Measurements from ENCODE around the gene GMCL1. TPM values are rescaled to one million over a fixed set of nuclear protein-coding genes. Genes with fewer than 3 reads are reported as not detected.
A peak's percentile ranks its signal among the peaks of the same experiment; 100 is the strongest.
"Not testable (repeated sequence)": the region's sequence is repeated elsewhere in the genome, so short reads cannot be mapped to it uniquely, and the experiment has no call there.

GMCL1 gene
- total RNA-seq, 2 experiments from 2014 or later = 14.2 to 16.1 TPM

GRCh38 chr2:69798290-69798908, 31.1 kb upstream of the GMCL1 start:
- H3K27me3 Mint-ChIP-seq = peaks cover 3% of the 10 kb centered on the region
- H3K4me1 Mint-ChIP-seq = peaks cover 7% of the 10 kb centered on the region
- no peak for DNase-seq
- H3K4me3 Mint-ChIP-seq = peak overlapping the region; percentile 42
- no peaks in the 10 kb centered on the region for H3K36me3 Mint-ChIP-seq
- H3K27ac Mint-ChIP-seq = no peak overlapping the region
- H3K9me3 Mint-ChIP-seq = no peaks in the 10 kb centered on the region

GRCh38 chr2:69798909-69799526, 30.4 kb upstream of the GMCL1 start:
- H3K9me3 Mint-ChIP-seq = no peaks in the 10 kb centered on the region
- no peak overlapping the region for H3K27ac Mint-ChIP-seq
- peak overlapping the region; percentile 42 for H3K4me3 Mint-ChIP-seq

GRCh38 chr2:69801745-69802290, 27.6 kb upstream of the GMCL1 start:
- peaks cover 3% of the 10 kb centered on the region for H3K36me3 Mint-ChIP-seq
- H3K27me3 Mint-ChIP-seq = peaks cover 3% of the 10 kb centered on the region
- H3K27ac Mint-ChIP-seq = no peak overlapping the region
- peaks cover 12% of the 10 kb centered on the region for H3K4me1 Mint-ChIP-seq
- H3K4me3 Mint-ChIP-seq = no peak overlapping the region
- no peak for DNase-seq
- no peaks in the 10 kb centered on the region for H3K9me3 Mint-ChIP-seq

More at GRCh38 chr2:69798909-69799526, 30.4 kb upstream of the GMCL1 start:
- no peak for DNase-seq
- Mint-ChIP-seq H3K36me3 (no peaks in the 10 kb centered on the region), H3K4me1 (peaks cover 7% of the 10 kb centered on the region), H3K27me3 (peaks cover 3% of the 10 kb centered on the region)

GRCh38 chr2:69802781-69803367, 26.6 kb upstream of the GMCL1 start:
- peaks cover 12% of the 10 kb centered on the region for H3K4me1 Mint-ChIP-seq
- DNase-seq, H3K36me3 Mint-ChIP-seq, H3K9me3 Mint-ChIP-seq, H3K4me3 Mint-ChIP-seq, H3K27me3 Mint-ChIP-seq, H3K27ac Mint-ChIP-seq: not testable (repeated sequence)

- DNase-seq = no peak
- Mint-ChIP-seq H3K9me3 (no peaks in the 10 kb centered on the region), H3K36me3 (peaks cover 3% of the 10 kb centered on the region), H3K4me3 (no peak overlapping the region), H3K27ac (no peak overlapping the region), H3K27me3 (peaks cover 3% of the 10 kb centered on the region), H3K4me1 (peaks cover 5% of the 10 kb centered on the region)
These were observed 25.0 kb upstream of the GMCL1 start for GRCh38 chr2:69804416-69804815.

- peaks cover 5% of the 10 kb centered on the region for H3K4me1 Mint-ChIP-seq
- no peak overlapping the region for H3K4me3 Mint-ChIP-seq
- no peak for DNase-seq
- H3K9me3 Mint-ChIP-seq = no peaks in the 10 kb centered on the region
- H3K36me3 Mint-ChIP-seq = peaks cover 3% of the 10 kb centered on the region
- H3K27ac Mint-ChIP-seq = no peak overlapping the region
- H3K27me3 Mint-ChIP-seq = no peaks in the 10 kb centered on the region
These were observed 23.6 kb upstream of the GMCL1 start for GRCh38 chr2:69805887-69806286.

GRCh38 chr2:69807821-69808540, 21.5 kb upstream of the GMCL1 start:
- H3K4me1 Mint-ChIP-seq = peaks cover 5% of the 10 kb centered on the region
- H3K27ac Mint-ChIP-seq = no peak overlapping the region
- peaks cover 3% of the 10 kb centered on the region for H3K36me3 Mint-ChIP-seq
- no peak overlapping the region for H3K4me3 Mint-ChIP-seq
- no peak for DNase-seq
- no peaks in the 10 kb centered on the region for H3K9me3 Mint-ChIP-seq
- H3K27me3 Mint-ChIP-seq = no peaks in the 10 kb centered on the region

- no peak overlapping the region for H3K27ac Mint-ChIP-seq
- H3K9me3 Mint-ChIP-seq = no peaks in the 10 kb centered on the region
- no peak for DNase-seq
These were observed 18.9 kb upstream of the GMCL1 start for GRCh38 chr2:69810550-69810949.

GRCh38 chr2:69811018-69811417, 18.4 kb upstream of the GMCL1 start:
- no peak overlapping the region for H3K27ac Mint-ChIP-seq
- H3K9me3 Mint-ChIP-seq = no peaks in the 10 kb centered on the region
- peaks cover 1% of the 10 kb centered on the region for H3K36me3 Mint-ChIP-seq
- H3K4me1 Mint-ChIP-seq = no peaks in the 10 kb centered on the region
- no peak for DNase-seq
- no peaks in the 10 kb centered on the region for H3K27me3 Mint-ChIP-seq
- no peak overlapping the region for H3K4me3 Mint-ChIP-seq

More at GRCh38 chr2:69810550-69810949, 18.9 kb upstream of the GMCL1 start:
- H3K4me1 Mint-ChIP-seq = no peaks in the 10 kb centered on the region
- no peaks in the 10 kb centered on the region for H3K27me3 Mint-ChIP-seq
- no peak overlapping the region for H3K4me3 Mint-ChIP-seq
- H3K36me3 Mint-ChIP-seq = peaks cover 1% of the 10 kb centered on the region

- H3K4me1 Mint-ChIP-seq = no peaks in the 10 kb centered on the region
- H3K27ac Mint-ChIP-seq = no peak overlapping the region
- H3K27me3 Mint-ChIP-seq = no peaks in the 10 kb centered on the region
- H3K36me3 Mint-ChIP-seq = no peaks in the 10 kb centered on the region
- H3K4me3 Mint-ChIP-seq = no peak overlapping the region
- H3K9me3 Mint-ChIP-seq = no peaks in the 10 kb centered on the region
- DNase-seq = no peak
These were observed 17.9 kb upstream of the GMCL1 start for GRCh38 chr2:69811591-69811990.

- H3K27me3 Mint-ChIP-seq = no peaks in the 10 kb centered on the region
- H3K9me3 Mint-ChIP-seq = no peaks in the 10 kb centered on the region
- DNase-seq = no peak
- H3K36me3 Mint-ChIP-seq = no peaks in the 10 kb centered on the region
- peaks cover 2% of the 10 kb centered on the region for H3K4me1 Mint-ChIP-seq
- no peak overlapping the region for H3K4me3 Mint-ChIP-seq
- H3K27ac Mint-ChIP-seq = no peak overlapping the region
These were observed 13.7 kb upstream of the GMCL1 start for GRCh38 chr2:69815717-69816116.

GRCh38 chr2:69816923-69817542, 12.4 kb upstream of the GMCL1 start:
- DNase-seq = peak; percentile 61
- H3K9me3 Mint-ChIP-seq = no peaks in the 10 kb centered on the region
- no peak overlapping the region for H3K4me3 Mint-ChIP-seq
- no peaks in the 10 kb centered on the region for H3K36me3 Mint-ChIP-seq
- H3K4me1 Mint-ChIP-seq = peaks cover 2% of the 10 kb centered on the region
- no peak overlapping the region for H3K27ac Mint-ChIP-seq
- H3K27me3 Mint-ChIP-seq = no peaks in the 10 kb centered on the region

- H3K27ac Mint-ChIP-seq = no peak overlapping the region
These were observed 11.5 kb upstream of the GMCL1 start for GRCh38 chr2:69817729-69818501.

More at GRCh38 chr2:69817729-69818501, 11.5 kb upstream of the GMCL1 start:
- Mint-ChIP-seq H3K4me3 (no peak overlapping the region), H3K4me1 (peaks cover 2% of the 10 kb centered on the region), H3K36me3 (no peaks in the 10 kb centered on the region), H3K9me3 (no peaks in the 10 kb centered on the region), H3K27me3 (no peaks in the 10 kb centered on the region)
- no peak for DNase-seq

All from activated naive CD8-positive, alpha-beta T cell treated with anti-CD3 and anti-CD28 coated beads for 36 hours (primary cell).